Measurements from ENCODE around the gene PTRHD1.

Gene PTRHD1

DNA sequence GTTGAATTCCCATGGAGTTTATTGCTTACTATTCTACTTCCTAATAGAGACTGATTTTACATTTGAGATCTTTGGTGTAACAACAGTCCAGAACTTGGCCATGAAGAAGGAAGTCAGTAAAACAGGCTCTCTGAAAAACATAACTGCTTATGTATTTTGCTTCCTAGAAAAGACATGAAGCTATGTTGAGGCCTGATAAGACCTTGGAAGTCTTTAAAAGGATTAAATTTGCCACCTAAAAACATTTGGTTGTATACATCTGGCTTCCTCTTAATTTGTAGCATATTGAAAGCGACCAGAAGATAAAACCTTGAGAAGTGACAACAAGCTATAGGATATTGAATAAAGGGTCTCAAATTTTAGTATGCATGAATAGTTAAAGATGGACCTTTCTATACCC, 36.4 kb downstream of the PTRHD1 start:
- TF ChIP-seq, protein P1, sequence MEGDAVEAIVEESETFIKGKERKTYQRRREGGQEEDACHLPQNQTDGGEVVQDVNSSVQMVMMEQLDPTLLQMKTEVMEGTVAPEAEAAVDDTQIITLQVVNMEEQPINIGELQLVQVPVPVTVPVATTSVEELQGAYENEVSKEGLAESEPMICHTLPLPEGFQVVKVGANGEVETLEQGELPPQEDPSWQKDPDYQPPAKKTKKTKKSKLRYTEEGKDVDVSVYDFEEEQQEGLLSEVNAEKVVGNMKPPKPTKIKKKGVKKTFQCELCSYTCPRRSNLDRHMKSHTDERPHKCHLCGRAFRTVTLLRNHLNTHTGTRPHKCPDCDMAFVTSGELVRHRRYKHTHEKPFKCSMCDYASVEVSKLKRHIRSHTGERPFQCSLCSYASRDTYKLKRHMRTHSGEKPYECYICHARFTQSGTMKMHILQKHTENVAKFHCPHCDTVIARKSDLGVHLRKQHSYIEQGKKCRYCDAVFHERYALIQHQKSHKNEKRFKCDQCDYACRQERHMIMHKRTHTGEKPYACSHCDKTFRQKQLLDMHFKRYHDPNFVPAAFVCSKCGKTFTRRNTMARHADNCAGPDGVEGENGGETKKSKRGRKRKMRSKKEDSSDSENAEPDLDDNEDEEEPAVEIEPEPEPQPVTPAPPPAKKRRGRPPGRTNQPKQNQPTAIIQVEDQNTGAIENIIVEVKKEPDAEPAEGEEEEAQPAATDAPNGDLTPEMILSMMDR (IDR thresholded peaks at IDR 0.05; ENCODE audit: control insufficient read depth, extremely low read depth, insufficient read depth) = no peak
- no peak overlapping the region for H3K4me3 ChIP-seq (ENCODE audit: low read depth, low read length)
- DNase-seq (ENCODE audit: low read depth) = no peak

DNA sequence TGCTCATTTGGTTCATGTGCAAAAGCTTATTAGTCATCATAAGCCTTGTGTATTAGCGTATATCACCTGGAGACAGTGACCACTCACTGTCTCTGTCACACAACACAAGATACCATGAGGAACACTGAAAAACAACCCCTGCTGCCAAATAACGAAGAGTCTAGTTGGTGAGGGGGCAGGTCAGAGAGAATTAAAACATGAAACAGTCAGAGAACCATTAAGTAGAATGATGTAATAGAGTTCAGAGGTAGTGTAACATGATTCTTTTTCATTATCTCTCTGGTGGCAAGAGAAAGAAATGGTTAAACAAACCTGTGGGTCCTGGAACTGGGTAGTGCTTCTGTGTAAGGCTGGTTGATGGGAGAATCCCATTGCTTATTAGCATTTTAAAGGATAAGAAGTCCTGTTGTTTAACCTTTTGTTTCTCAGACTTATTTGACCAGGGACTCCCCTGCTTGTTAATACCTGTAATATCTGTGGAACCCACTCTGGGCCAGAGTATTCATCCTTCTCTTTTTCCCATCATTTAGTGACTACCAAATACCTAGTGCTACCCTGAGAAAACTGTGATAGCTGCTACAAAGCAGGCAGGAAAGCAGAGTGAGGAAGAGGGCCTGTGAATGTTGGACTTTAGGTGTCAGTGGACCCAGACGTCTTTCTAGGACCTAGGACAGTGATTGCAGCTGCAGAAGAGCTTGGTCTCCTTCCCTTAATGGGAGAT, 38.0 kb downstream of the PTRHD1 start:
- no peak for DNase-seq (ENCODE audit: low read depth)
- TF ChIP-seq, protein P1 (IDR thresholded peaks at IDR 0.05; ENCODE audit: control insufficient read depth, extremely low read depth, insufficient read depth) = no peak
- no peak overlapping the region for H3K4me3 ChIP-seq (ENCODE audit: low read depth, low read length)

DNA sequence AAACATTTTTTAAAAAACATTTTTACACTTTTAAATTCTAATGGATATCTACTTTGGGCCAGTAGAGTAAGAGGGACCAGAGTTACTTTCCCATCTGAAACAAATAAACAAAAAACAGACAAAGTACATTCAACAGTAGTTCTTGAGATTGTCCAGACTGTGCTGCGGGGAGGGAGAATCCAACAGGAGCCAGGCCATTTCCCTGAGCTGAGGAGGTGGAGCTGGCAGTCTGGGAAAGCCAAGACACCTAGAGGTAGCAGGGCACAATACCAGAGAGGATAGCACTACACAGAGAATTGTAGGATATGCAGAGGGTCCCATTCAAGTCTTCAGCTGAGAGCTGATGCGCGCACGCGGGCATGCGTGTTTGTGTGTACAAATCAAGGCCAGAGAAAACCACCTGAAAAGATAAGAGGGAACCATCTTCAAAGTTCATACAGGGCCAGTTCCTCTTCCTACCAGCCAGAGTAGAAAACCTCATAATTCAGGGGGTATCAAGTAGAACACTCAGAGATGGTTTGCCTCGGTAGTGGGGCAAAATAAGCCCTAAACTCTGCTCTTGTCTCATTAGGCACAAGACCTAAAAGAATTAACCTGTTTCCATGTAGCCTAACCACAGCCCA, 44.0 kb downstream of the PTRHD1 start:
- DNase-seq (ENCODE audit: low read depth) = no peak
- H3K4me3 ChIP-seq (ENCODE audit: low read depth, low read length) = no peak overlapping the region
- TF ChIP-seq, protein P1 (IDR thresholded peaks at IDR 0.05; ENCODE audit: control insufficient read depth, extremely low read depth, insufficient read depth) = no peak

DNA sequence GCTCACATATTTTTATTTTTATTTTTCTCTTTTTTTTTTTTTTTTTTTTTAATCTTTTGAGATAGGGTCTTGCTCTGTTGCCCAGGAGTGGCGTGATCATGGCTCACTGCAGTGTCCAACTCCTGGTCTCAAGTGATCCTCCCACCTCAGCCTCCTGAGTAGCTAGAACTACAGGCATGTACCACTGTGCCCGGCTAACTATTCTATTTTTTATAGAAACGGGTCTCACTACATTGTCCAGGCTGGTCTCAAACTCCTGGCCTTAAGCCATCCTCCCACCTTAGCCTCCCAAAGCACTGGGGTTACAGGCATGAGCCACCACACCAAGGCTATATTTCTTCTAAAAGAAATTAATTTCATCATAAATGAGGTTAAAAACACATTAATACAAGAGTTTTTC, 45.9 kb downstream of the PTRHD1 start:
- TF ChIP-seq, protein P1 (IDR thresholded peaks at IDR 0.05; ENCODE audit: control insufficient read depth, extremely low read depth, insufficient read depth) = no peak
- DNase-seq (ENCODE audit: low read depth) = no peak
- H3K4me3 ChIP-seq (ENCODE audit: low read depth, low read length) = no peak overlapping the region

DNA sequence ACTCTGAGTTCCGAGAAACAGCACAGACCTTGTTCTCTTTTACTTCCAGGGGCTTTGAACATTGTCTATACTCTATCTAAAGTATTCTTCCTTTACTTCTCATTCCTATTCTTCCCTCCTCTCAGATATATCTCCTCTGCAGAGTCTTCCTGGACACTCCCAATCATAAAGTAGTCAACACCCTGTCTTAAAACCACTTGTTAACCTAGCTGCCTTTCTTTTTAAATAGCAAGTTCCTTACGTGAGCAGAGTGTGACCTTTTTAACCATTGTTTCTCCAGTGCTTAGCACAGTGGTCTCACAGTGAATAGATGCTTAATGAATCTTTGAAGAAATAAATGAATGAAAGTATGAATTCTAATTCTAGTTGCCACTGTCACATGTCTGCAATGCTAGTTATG, 47.4 kb downstream of the PTRHD1 start:
- TF ChIP-seq, protein P1 (IDR thresholded peaks at IDR 0.05; ENCODE audit: control insufficient read depth, extremely low read depth, insufficient read depth) = no peak
- DNase-seq (ENCODE audit: low read depth) = no peak
- no peak overlapping the region for H3K4me3 ChIP-seq (ENCODE audit: low read depth, low read length)

DNA sequence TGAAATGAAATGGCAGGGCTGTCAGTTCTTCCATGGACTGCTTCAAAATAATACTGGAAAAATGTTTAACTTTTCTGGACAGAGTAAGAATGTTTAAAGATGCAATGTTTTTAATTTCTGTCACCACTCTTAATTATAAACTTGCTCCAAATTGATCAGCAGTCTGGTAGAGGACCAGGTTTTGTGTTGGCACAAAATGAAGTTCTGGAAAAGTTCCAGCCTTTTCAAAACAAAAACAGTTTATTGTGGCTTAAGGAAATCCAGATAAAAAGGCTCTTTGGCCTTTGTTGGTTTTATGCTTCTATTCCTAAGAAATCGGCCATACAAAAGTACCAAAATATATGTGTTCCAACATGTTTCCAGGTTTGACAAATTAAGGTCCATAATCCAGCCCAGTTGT, 48.8 kb downstream of the PTRHD1 start:
- H3K4me3 ChIP-seq (ENCODE audit: low read depth, low read length) = no peak overlapping the region
- no peak for DNase-seq (ENCODE audit: low read depth)
- TF ChIP-seq, protein P1 (IDR thresholded peaks at IDR 0.05; ENCODE audit: control insufficient read depth, extremely low read depth, insufficient read depth) = no peak
